ENCODE results near the gene PDIA6.

- TF ChIP-seq CTCF (IDR thresholded peaks at IDR 0.05; ENCODE audit: low read length) (no peak), EZH2 (IDR thresholded peaks at IDR 0.05; ENCODE audit: borderline replicate concordance, low read length) (no peak)
These were observed 19.8 kb downstream of the PDIA6 start for GRCh38 chr2:10792660-10793400.
